Hepatic stellate cell (primary cell): ENCODE data around the gene PRR36.
A peak's percentile ranks its signal among the peaks of the same experiment; 100 is the strongest.

Experiments
- DNase-seq: peaks from one replicate; pipeline ENCODE4 v3.0.0; 2011; ENCODE audit warnings: low spot score

Gene PRR36

DNA sequence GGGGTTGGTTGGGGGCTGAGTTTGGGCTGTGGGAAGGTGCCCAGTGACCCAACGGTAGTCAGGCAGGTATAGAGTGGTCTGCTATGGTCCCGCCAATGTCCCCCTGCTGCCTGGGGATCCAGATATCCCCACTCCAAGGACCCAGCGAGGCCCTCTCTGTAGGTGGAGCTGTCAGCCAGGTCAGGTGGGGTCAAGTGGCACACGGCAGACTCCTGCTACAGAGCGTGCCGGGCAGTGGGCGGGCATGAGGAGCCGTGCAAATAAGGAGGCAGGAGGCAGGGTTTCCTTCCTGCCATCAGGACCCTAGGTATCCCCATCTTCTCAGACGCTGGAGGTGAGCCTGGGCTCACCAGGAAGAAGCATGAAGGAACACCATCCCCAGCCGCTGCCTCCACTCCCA, 29.2 kb downstream of the PRR36 start:
- no peak for DNase-seq

- DNase-seq: no peak
Observed at GRCh38 chr19:7844405-7844804, 29.8 kb downstream of the PRR36 start.

GRCh38 chr19:7843521-7843920, 30.7 kb downstream of the PRR36 start:
- no peak for DNase-seq

DNA sequence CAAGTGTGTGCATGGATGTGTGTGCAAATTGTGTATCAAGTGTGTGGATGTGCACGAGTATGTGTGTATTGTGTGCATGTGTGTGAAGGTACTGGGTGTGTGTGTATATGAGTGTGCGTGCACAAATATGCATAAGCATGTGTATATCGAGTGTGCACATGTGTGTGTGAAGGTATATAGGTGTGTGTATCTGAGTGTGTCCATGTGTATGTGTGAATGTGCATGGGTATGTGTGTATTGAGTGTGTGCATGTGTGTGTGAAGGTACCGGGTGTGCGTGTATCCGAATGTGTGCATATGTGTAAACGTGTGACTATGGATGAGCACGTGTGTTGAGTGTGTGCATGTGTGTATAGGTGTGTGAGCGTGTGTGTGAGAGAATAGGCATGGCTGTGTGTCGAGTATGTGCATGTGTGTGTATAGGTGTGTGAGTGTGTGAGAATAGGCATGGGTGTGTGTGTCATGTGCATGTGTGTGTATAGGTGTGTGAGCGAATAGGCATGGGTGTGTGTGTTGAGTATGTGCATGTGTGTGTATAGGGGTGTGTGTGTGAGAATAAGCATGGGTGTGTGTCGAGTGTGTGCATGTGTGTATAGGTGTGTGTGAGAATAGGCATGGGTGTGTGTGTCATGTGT, 31.4 kb downstream of the PRR36 start:
- no peak for DNase-seq

DNA sequence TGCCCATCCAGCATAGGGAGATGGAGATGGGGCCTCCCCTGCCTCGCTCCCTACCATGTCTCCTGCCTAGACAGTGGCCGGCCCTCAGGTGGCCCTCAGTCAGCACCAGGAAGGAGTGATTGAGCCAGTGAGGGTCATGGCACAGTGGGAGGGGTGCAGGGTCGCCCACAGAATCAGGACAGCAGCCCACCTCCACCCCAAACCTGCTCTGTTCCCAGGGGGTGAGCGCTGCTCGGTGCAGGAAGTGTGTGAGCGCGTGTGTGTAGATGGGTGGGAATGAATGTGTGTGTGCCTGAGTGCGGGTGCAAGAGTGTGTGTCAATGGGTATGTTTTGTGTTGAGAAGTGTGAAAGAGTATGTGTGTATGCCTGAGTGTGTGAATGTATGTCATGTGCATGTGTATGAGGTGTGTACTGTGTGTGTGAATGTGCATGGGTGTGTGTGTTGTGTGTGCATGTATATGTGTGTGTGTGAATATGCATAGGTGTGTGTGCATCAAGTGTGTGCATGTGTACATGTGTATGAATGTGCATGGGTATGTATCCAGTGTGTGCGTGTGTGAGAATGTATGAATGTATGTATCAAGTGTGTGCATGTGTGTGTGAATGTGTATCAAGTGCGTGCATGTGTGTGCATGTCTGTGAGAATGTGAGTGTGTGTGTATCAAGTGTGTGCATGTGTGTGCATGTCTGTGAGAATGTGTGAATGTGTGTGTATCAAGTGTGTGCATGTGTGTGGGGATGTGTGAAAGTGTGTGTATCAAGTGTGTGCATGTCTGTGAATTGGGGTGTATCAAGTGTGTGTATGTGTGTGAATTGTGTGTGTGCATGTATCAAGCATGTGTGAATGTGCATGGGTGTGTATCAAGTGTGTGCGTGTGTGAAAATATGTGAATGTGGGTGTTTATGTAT, 32.2 kb downstream of the PRR36 start:
- DNase-seq: no peak

DNA sequence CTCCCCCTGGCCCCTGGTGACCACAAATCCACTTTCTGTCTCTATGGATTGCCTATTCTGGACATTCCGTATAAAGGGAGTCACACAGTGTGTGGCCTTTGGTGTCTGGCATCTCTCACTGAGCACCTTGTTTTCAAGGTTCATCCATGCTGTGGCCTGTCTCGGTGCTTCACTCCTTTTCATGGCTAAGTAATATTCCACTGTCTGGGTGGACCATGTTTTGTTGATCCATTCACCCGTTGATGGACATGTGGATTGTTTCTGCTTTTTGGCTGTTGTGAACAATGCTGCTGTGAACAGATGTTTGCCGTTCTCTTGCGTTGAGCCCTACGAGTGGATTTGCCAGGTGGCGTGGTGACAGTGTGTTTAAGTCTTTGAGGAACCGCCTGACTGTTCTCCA, 33.6 kb downstream of the PRR36 start:
- DNase-seq: no peak

- no peak for DNase-seq
Observed at GRCh38 chr19:7839476-7839875, 34.7 kb downstream of the PRR36 start.

- no peak for DNase-seq
Observed at GRCh38 chr19:7833225-7834099, 40.7 kb downstream of the PRR36 start.

DNA sequence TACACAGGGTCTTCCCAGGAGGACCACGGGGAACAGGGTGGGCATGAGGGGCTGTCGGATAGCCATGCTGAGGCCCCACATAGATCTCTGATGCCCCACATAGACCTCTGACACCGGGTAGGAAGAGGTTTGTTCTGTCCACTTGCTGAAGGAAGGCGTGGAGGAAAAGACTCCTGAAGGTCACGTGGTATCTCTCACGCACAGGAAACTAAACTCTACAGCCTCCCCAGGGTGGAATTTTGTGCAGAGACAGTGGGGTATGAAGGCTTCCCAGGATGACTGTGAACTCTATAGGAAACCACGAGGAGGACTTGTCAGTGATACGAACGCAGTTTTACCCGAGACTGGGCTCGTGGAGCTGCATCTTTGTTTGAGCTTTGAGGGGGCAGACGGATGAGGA, 41.4 kb downstream of the PRR36 start:
- DNase-seq: peak; percentile 63

- DNase-seq: no peak
Observed at GRCh38 chr19:7832009-7832408, 42.2 kb downstream of the PRR36 start.

- peak; percentile 79 for DNase-seq
Observed at GRCh38 chr19:7831452-7831851, 42.7 kb downstream of the PRR36 start.

- DNase-seq: no peak
Observed at GRCh38 chr19:7830823-7831222, 43.4 kb downstream of the PRR36 start.

GRCh38 chr19:7830272-7830771, 43.9 kb downstream of the PRR36 start:
- DNase-seq: no peak

- peak; percentile 99 for DNase-seq
Observed at GRCh38 chr19:7829561-7830271, 44.5 kb downstream of the PRR36 start, which contains the start of gene EVI5L. Gene EVI5L, plus strand, starts transcription at chr19:7830218. Its CDS starts 16,325 bp downstream, at chr19:7846543.

GRCh38 chr19:7829166-7829520, 45.0 kb downstream of the PRR36 start:
- no peak for DNase-seq

DNA sequence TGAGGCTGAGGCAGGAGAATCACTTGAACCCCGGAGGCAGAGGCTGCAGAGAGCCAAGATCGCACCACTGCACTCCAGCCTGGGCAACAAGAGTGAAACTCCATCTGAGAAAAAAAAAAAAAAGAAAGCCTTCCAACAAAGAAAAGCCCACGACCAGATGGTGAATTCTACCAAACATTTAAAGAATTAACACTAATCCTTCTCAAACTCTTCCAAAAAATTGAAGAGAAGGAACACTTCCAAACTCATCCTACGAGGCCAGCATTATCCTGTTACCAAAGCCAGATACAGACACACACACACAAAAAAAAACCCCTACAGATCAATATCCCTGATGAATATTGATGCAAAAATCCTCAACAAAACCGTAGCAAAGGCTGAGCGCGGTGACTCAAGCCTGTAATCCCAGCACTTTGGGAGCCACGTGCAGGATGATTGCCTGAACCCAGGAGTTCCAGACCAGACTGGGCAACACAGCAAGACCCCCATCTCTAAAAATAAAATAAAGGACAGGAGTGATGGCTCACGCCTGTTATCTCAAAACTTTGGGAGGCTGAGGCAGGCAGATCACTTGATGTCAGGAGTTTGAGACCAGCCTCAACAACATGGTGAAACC, 50.4 kb downstream of the PRR36 start:
- no peak for DNase-seq

GRCh38 chr19:7822910-7823515, 51.2 kb downstream of the PRR36 start:
- no peak for DNase-seq

- no peak for DNase-seq
Observed at GRCh38 chr19:7820588-7820987, 53.6 kb downstream of the PRR36 start.

DNA sequence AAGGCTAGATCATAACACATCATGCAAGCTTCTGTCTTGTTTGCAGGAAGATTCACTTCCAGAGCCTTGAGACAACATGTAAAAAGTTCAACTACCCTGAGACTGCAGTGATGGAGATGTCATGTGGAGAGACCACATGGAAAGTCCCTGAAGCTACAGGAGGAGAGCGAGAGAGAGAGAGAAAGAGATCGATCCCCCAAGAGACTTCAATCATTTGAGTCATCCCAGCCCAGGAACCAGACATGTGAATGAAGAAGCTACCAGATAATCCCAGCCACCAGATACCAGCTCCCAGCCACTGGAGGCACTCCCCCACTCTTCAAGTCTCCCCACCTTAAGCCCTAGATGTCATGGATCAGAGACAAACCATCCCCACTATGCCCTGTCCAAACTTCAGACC, 54.9 kb downstream of the PRR36 start:
- DNase-seq: no peak

DNA sequence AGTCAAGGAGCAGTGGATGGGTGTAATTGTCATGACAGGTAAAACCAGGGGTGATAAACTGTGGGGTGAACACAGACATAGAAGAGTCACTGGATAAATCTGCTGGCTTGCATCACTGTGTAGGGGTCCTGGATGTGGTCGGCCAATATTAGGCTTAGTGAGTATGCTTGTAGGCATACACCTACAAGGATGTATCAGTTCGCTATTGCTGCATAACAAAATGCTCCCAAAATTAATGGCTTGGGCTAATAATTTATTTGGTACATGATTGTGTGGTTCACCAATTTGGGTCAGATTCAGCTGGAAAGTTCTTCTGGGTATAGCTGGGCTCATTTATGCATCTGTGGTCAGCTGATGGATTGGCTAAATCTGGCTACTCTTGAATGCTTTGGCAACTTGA, 55.4 kb downstream of the PRR36 start:
- DNase-seq: no peak
